ENCODE measurements around the gene POLR3G.

POLR3G gene

GRCh38 chr5:90558344-90559192 lies 83.9 kb downstream of the POLR3G start, which contains the start of gene ADGRV1:
Gene ADGRV1, plus strand, starts transcription at chr5:90558797. Its CDS starts 99 bp downstream, at chr5:90558896.
- Histone ChIP-seq H3K9me3 (ENCODE audit: control insufficient read depth, insufficient read depth, low read length) (no peaks in the 10 kb centered on the region), H4K20me1 (ENCODE audit: control insufficient read depth, insufficient read depth, low read depth, low read length) (no peaks in the 10 kb centered on the region), H3K79me2 (ENCODE audit: control insufficient read depth, low read length) (no peaks in the 10 kb centered on the region), H3K4me3 (ENCODE audit: low read length) (no peak within 1 kb of the TSS), H3K4me2 (ENCODE audit: low read length) (no peak within 1 kb of the TSS), H3K9me2 (replicated peaks; ENCODE audit: control insufficient read depth, low read length) (no peaks in the 10 kb centered on the region), H3F3A (ENCODE audit: control insufficient read depth, insufficient read depth) (no peaks in the 10 kb centered on the region), H3K27me3 (ENCODE audit: control insufficient read depth, low read length) (peaks cover 58% of the 10 kb centered on the region), H3K27ac (ENCODE audit: low read depth, low read length) (no peak within 1 kb of the TSS), H3K4me1 (ENCODE audit: control insufficient read depth, low read length) (no peaks in the 10 kb centered on the region), H3K36me3 (ENCODE audit: control insufficient read depth, low read length) (no peaks in the 10 kb centered on the region)
- TF ChIP-seq CTCF (IDR thresholded peaks at IDR 0.05; ENCODE audit: low read depth, low read length, poor library complexity, severe bottlenecking) (no peak), EZH2phosphoT487 (IDR thresholded peaks at IDR 0.05; ENCODE audit: borderline replicate concordance, low read length) (no peak)

GRCh38 chr5:90560771-90561170 lies 86.1 kb downstream of the POLR3G start:
- Histone ChIP-seq H3F3A (ENCODE audit: control insufficient read depth, insufficient read depth) (no peaks in the 10 kb centered on the region), H3K27me3 (ENCODE audit: control insufficient read depth, low read length) (peaks cover 46% of the 10 kb centered on the region), H3K27ac (ENCODE audit: low read depth, low read length) (no peak overlapping the region), H3K79me2 (ENCODE audit: control insufficient read depth, low read length) (no peaks in the 10 kb centered on the region), H3K9me2 (replicated peaks; ENCODE audit: control insufficient read depth, low read length) (no peaks in the 10 kb centered on the region), H3K4me1 (ENCODE audit: control insufficient read depth, low read length) (no peaks in the 10 kb centered on the region), H3K4me3 (ENCODE audit: low read length) (no peak overlapping the region), H3K9me3 (ENCODE audit: control insufficient read depth, insufficient read depth, low read length) (no peaks in the 10 kb centered on the region), H4K20me1 (ENCODE audit: control insufficient read depth, insufficient read depth, low read depth, low read length) (no peaks in the 10 kb centered on the region), H3K4me2 (ENCODE audit: low read length) (no peak overlapping the region), H3K36me3 (ENCODE audit: control insufficient read depth, low read length) (no peaks in the 10 kb centered on the region)
- TF ChIP-seq CTCF (IDR thresholded peaks at IDR 0.05; ENCODE audit: low read depth, low read length, poor library complexity, severe bottlenecking) (no peak), EZH2phosphoT487 (IDR thresholded peaks at IDR 0.05; ENCODE audit: borderline replicate concordance, low read length) (no peak)

- Histone ChIP-seq H3F3A (ENCODE audit: control insufficient read depth, insufficient read depth) (no peaks in the 10 kb centered on the region), H3K9me2 (replicated peaks; ENCODE audit: control insufficient read depth, low read length) (no peaks in the 10 kb centered on the region), H3K4me3 (ENCODE audit: low read length) (no peak overlapping the region), H3K27me3 (ENCODE audit: control insufficient read depth, low read length) (peaks cover 38% of the 10 kb centered on the region), H3K36me3 (ENCODE audit: control insufficient read depth, low read length) (no peaks in the 10 kb centered on the region), H3K4me1 (ENCODE audit: control insufficient read depth, low read length) (no peaks in the 10 kb centered on the region), H3K79me2 (ENCODE audit: control insufficient read depth, low read length) (no peaks in the 10 kb centered on the region), H3K27ac (ENCODE audit: low read depth, low read length) (no peak overlapping the region), H4K20me1 (ENCODE audit: control insufficient read depth, insufficient read depth, low read depth, low read length) (no peaks in the 10 kb centered on the region), H3K4me2 (ENCODE audit: low read length) (no peak overlapping the region), H3K9me3 (ENCODE audit: control insufficient read depth, insufficient read depth, low read length) (no peaks in the 10 kb centered on the region)
- TF ChIP-seq CTCF (IDR thresholded peaks at IDR 0.05; ENCODE audit: low read depth, low read length, poor library complexity, severe bottlenecking), result no peak
Measured at GRCh38 chr5:90561766-90562165, 87.1 kb downstream of the POLR3G start.
